Measurements from ENCODE around the gene EFCAB12. TPM values are rescaled to one million over a fixed set of nuclear protein-coding genes. Genes with fewer than 3 reads are reported as not detected.

EFCAB12 gene
- total and polyA plus RNA-seq, 10 of the 15 experiments (the other 5 are each of a cell fraction or from before 2014, with no cell fraction given) = 0.02 to 0.85 (median 0.33) TPM

DNA sequence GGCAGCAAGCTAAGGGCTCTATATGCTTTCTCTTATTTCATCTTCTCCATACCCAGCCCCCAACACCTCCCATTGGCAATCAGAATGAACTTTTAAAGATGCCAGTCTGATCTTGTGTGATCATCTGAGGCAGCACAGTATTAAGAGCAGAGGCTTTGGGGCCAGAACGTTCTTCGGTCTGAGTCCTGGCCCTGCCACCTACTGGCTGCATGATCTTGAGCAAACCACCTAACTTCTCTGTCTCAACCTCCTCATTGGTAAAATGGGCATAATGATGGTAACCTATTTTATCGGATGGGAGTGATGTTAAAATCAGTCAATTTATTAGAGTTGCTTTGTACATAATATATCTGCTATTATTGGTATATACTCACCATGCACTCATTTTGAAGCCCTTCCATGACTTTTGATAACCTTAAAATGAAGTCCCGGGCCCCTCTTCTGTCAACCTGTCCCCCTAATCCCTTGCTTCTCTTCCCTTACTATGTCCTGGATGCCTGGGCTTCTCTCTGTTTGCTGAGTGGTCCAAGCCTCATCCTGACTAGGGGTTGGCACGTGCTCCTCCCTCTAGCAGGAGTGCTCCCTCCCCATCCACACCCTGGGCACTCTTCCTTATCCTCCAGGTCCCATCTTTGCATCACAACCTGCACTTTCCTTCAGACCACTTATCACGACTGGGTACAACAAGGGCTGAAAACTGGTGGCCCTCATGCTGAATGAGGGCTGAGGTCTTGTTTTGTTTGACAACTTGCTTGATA, 6.3 kb downstream of the EFCAB12 start:
- CTCF ChIA-PET = interaction anchor here (0.7 to 1.9 kb wide), 5 partner anchors 8 to 39 kb away, joined by 3 to 29 read pairs (median 6); no protein-coding TSS in a partner anchor
- SMC1A ChIA-PET (ENCODE audit: uncharacterized antibody, unreplicated experiment) = interaction anchor here (0.8 to 2.2 kb wide), 10 partner anchors 9 to 410 kb away, joined by 3 to 19 read pairs (median 6); no protein-coding TSS in a partner anchor
- ATAC-seq (no peak), DNase-seq (ENCODE audit: low read depth, low spot score) (no peak), FAIRE-seq (no peak)
- Histone ChIP-seq H3K4me2 (ENCODE audit: control insufficient read depth, insufficient read depth) (no peak overlapping the region), H4K20me1 (ENCODE audit: control insufficient read depth, insufficient read depth) (no peaks in the 10 kb centered on the region), H3K9me3 (replicated peaks; ENCODE audit: control insufficient read depth, insufficient read depth, low read length) (peaks cover 2% of the 10 kb centered on the region; the same call in 2 of the 3 replicates), H3K4me1 (ENCODE audit: control insufficient read depth, insufficient read depth, low read length) (peaks cover 19% of the 10 kb centered on the region), H3K4me3 (no peak overlapping the region), H3K36me3 (ENCODE audit: control insufficient read depth in 2 of 2, insufficient read depth in 2 of 2, low read length in 1 of 2) (no peaks in the 10 kb centered on the region), H2AFZ (ENCODE audit: control insufficient read depth, low read depth, low read length) (no peak overlapping the region), H3K27me3 (replicated peaks in 1 of 2; ENCODE audit: control insufficient read depth in 2 of 2, insufficient read depth in 2 of 2, low read length in 1 of 2) (no peaks in the 10 kb centered on the region), H3K27ac (ENCODE audit: control insufficient read depth, insufficient read depth) (no peak overlapping the region), H3K79me2 (ENCODE audit: control insufficient read depth, insufficient read depth, low read length) (no peaks in the 10 kb centered on the region), H3K9ac (ENCODE audit: control insufficient read depth, insufficient read depth, low read length) (no peak overlapping the region)
- TF ChIP-seq FOXK2 (IDR thresholded peaks at IDR 0.05) (no peak), IRF4 (IDR thresholded peaks at IDR 0.05; ENCODE audit: low read depth, low read length) (no peak)
- BruUV-seq (replicated peaks) = no TSS peak
- intact Hi-C loops (cut with micrococcal nuclease; ENCODE audit: unreplicated experiment) = no loop called here
- POLR2A ChIA-PET = interaction anchor here (0.6 to 2.1 kb wide), 5 partner anchors 8 to 16 kb away, joined by 3 to 14 read pairs (median 4); no protein-coding TSS in a partner anchor
- 61% methylated on average over 6 of the region's 6 CpGs for WGBS (ENCODE audit: insufficient coverage, insufficient replicate concordance, low lambda C conversion rate, missing lambda C conversion rate)
- in situ Hi-C loops (cut with MboI) = no loop called here
- RAD21 ChIA-PET (ENCODE audit: unreplicated experiment) = interaction anchor here (0.9 to 2.2 kb wide), 6 partner anchors 8 to 39 kb away, joined by 3 to 15 read pairs (median 3); no protein-coding TSS in a partner anchor

DNA sequence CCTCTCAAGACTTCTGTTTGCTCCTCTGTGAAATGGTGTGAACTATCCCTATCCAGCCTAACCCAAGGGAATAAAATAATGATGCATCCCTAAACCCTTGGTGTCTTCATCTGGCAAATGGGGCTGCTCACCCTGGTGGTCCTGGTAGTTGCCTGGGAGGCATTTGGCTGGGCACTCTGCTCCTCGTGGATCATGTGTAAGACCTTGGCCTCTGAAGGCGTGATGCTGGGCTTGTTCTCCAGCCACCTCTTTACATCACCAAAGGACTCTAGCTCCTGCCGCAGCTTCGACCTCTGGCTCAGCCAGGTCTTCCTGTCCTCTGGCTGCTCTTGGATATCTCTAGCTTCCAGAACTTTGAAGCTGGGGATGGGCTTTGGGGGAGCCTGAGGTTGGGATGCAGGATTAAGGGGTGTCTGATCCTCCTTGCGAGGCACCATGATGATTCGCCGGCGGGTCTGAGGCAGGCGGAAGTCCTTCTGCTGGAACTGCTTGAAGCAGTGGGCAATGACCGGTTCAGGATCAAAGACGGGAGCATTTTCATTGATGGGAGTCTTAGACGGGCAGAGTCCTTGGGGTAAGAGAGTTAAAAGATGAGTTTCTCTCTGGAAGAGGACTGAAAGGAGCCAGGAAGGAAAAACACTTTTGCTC, 7.1 kb downstream of the EFCAB12 start:
- ChIA-PET POLR2A (interaction anchor here (1.0 to 1.5 kb wide), 4 partner anchors 8 to 22 kb away, joined by 3 to 7 read pairs (median 5); partner anchors contain the start of genes IFT122 and MBD4), CTCF (interaction anchor here (1.5 kb wide), 1 partner anchor 21 kb away, joined by 7 read pairs; no protein-coding TSS in a partner anchor), RAD21 (ENCODE audit: unreplicated experiment) (no interaction called here), SMC1A (ENCODE audit: uncharacterized antibody, unreplicated experiment) (interaction anchor here (0.7 to 2.0 kb wide), 2 partner anchors 17 to 21 kb away, joined by 3 to 5 read pairs; no protein-coding TSS in a partner anchor)
- no peak overlapping the region for H3K9ac ChIP-seq (ENCODE audit: control insufficient read depth, insufficient read depth, low read length)
- ATAC-seq (no peak), FAIRE-seq (no peak), DNase-seq (ENCODE audit: low read depth, low spot score) (no peak)
- no peak for TF ChIP-seq CHD1 (IDR thresholded peaks at IDR 0.05; ENCODE audit: low read depth, low read length)
- in situ Hi-C loops (cut with MboI) (no loop called here), intact Hi-C loops (cut with micrococcal nuclease; ENCODE audit: unreplicated experiment) (no loop called here)
- H3K79me2 ChIP-seq (ENCODE audit: control insufficient read depth, insufficient read depth, low read length) = no peaks in the 10 kb centered on the region
- no peaks in the 10 kb centered on the region for H4K20me1 ChIP-seq (ENCODE audit: control insufficient read depth, insufficient read depth)
- no peak overlapping the region for H3K4me3 ChIP-seq
- H3K27ac ChIP-seq (ENCODE audit: control insufficient read depth, insufficient read depth) = no peak overlapping the region
- H3K27me3 ChIP-seq (replicated peaks in 1 of 2; ENCODE audit: control insufficient read depth in 2 of 2, insufficient read depth in 2 of 2, low read length in 1 of 2) = no peaks in the 10 kb centered on the region
- peaks cover 19% of the 10 kb centered on the region for H3K4me1 ChIP-seq (ENCODE audit: control insufficient read depth, insufficient read depth, low read length)
- H3K9me3 ChIP-seq (replicated peaks; ENCODE audit: control insufficient read depth, insufficient read depth, low read length) = peaks cover 2% of the 10 kb centered on the region; the same call in 2 of the 3 replicates
- H3K36me3 ChIP-seq (ENCODE audit: control insufficient read depth in 2 of 2, insufficient read depth in 2 of 2, low read length in 1 of 2) = no peaks in the 10 kb centered on the region
- BruUV-seq (replicated peaks) = no TSS peak
- H2AFZ ChIP-seq (ENCODE audit: control insufficient read depth, low read depth, low read length) = no peak overlapping the region
- 94% methylated on average over 12 of the region's 12 CpGs for WGBS (ENCODE audit: insufficient coverage, insufficient replicate concordance, low lambda C conversion rate, missing lambda C conversion rate)
- H3K4me2 ChIP-seq (ENCODE audit: control insufficient read depth, insufficient read depth) = no peak overlapping the region

All from GM12878 (cell line).